NCI-H2029 treated with DMSO at 0.1 percent for 48 hours (cell line): Measurements from ENCODE around the gene HES5.

Experiments
- DNase-seq: peaks from one replicate; lab custom pipeline; 2025; lab: John Stamatoyannopoulos, UW

The HES5 gene

GRCh38 chr1:2546515-2547209 lies 16.6 kb upstream of the HES5 start:
- peak; percentile 40 for DNase-seq

- DNase-seq = peak; percentile 84
Observed at GRCh38 chr1:2545754-2546514, 15.9 kb upstream of the HES5 start.

GRCh38 chr1:2544875-2545640 lies 15.0 kb upstream of the HES5 start:
- DNase-seq = no peak

- no peak for DNase-seq
Observed at GRCh38 chr1:2544093-2544874, 14.2 kb upstream of the HES5 start.

- DNase-seq = no peak
Observed at GRCh38 chr1:2543543-2544092, 13.6 kb upstream of the HES5 start.

- no peak for DNase-seq
Observed at GRCh38 chr1:2542246-2542915, 12.3 kb upstream of the HES5 start.

GRCh38 chr1:2541619-2542245 lies 11.7 kb upstream of the HES5 start:
- DNase-seq = no peak

GRCh38 chr1:2540816-2541492 lies 10.9 kb upstream of the HES5 start:
- DNase-seq = no peak

- no peak for DNase-seq
Observed at GRCh38 chr1:2539312-2539907, 9.3 kb upstream of the HES5 start.

- no peak for DNase-seq
Observed at GRCh38 chr1:2538872-2539271, 8.8 kb upstream of the HES5 start.

- DNase-seq = no peak
Observed at GRCh38 chr1:2538376-2538775, 8.3 kb upstream of the HES5 start.

GRCh38 chr1:2537784-2538115 lies 7.7 kb upstream of the HES5 start:
- no peak for DNase-seq

- DNase-seq = no peak
Observed at GRCh38 chr1:2535981-2536380, 5.9 kb upstream of the HES5 start.

- no peak for DNase-seq
Observed at GRCh38 chr1:2535455-2535854, 5.4 kb upstream of the HES5 start.

GRCh38 chr1:2534687-2535441 lies 4.8 kb upstream of the HES5 start:
- peak; percentile 38 for DNase-seq

GRCh38 chr1:2534315-2534686 lies 4.2 kb upstream of the HES5 start:
- DNase-seq = no peak

- DNase-seq = no peak
Observed at GRCh38 chr1:2533365-2533764, 3.3 kb upstream of the HES5 start.

GRCh38 chr1:2532485-2533160 lies 2.6 kb upstream of the HES5 start:
- DNase-seq = no peak
